DMS153 treated with DMSO at 0.1 percent for 48 hours (cell line): ENCODE data around the gene CRYAA.

ENCODE experiments used
- DNase-seq: peaks from one replicate; lab custom pipeline; 2025; ENCODE audit not compliant: unreplicated experiment; lab: John Stamatoyannopoulos, UW

Gene CRYAA

DNA sequence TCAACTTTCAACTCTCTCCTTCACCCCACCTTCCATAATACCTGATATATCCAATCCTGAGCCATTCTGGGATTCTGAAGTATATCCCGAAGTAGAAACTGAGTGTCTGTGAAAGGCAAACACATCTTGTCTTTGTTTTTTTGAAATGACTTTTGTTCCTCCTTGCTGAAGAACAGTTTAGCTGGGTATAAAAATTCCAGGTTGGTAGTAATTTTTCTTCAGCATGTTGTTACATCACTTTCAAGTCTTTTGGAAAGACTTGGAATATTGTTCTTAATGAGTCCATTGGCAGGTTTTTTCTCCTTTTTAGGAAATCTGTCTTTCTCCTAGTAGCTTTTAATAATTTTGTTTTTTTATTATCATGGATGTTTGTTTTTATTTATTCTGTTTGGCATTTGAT is 32.7 kb downstream of the CRYAA start:
- DNase-seq, result no peak

- no peak for DNase-seq
These were observed 34.8 kb downstream of the CRYAA start for GRCh38 chr21:43203591-43203990.

GRCh38 chr21:43204638-43205037 is 35.8 kb downstream of the CRYAA start:
- no peak for DNase-seq

- DNase-seq, result no peak
These were observed 37.6 kb downstream of the CRYAA start for GRCh38 chr21:43206231-43207042.

DNA sequence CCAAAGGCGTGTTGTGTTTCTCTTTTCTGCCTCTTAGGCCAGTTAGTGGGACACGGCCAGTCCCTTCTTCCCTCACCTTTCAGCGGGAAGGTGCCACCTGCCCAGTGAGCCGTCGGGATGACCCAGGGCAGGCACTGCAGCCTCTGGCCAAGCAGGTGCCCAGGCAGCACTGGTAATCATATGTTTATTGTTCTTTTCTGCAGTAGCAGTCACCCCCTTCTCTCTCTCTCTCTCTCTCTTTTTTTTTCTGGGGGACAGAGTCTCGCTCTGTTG is 38.2 kb downstream of the CRYAA start:
- DNase-seq, result no peak

- no peak for DNase-seq
These were observed 39.1 kb downstream of the CRYAA start for GRCh38 chr21:43207868-43208267.

DNA sequence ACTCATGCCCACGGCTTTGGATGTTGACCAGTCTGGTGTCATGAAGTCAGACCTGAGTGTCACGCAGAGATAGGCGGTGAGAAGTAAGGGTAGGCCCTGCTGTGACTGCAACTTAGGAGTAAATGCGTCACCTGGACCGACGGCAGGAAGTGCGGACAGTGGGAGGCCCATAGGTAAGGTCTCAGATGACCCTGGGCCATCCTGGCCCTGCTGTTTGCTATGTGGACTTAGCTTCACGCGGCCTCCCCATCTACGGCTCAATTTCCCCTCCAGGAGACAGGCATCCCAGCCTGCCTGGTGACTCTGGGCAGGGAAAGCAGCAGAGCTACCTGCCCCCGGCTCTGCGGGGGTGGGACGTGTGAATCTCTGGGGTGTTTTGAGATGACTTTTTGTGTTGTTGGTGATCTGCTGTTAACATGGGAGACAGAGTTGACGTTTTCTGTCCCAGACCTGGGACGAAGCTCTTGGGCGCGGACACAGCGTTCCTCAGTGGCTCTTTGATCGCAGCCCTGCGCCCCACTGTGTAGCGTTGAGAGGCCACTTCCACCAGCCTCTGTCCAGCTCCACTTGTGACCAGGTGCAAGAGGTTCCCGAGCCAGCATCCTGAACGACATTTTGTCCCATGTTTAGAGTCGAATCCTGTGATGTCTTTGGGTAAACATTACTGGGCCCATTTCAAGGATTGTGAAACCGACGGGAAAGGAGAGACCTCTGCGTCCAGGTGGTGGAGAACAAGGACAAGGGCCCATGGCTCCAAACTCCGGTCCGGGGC is 39.9 kb downstream of the CRYAA start:
- DNase-seq, result no peak

GRCh38 chr21:43209575-43210453 is 41.0 kb downstream of the CRYAA start:
- DNase-seq, result no peak

GRCh38 chr21:43210454-43211071 is 41.8 kb downstream of the CRYAA start:
- DNase-seq, result no peak

GRCh38 chr21:43211072-43211759 is 42.4 kb downstream of the CRYAA start:
- DNase-seq, result peak; percentile 30

DNA sequence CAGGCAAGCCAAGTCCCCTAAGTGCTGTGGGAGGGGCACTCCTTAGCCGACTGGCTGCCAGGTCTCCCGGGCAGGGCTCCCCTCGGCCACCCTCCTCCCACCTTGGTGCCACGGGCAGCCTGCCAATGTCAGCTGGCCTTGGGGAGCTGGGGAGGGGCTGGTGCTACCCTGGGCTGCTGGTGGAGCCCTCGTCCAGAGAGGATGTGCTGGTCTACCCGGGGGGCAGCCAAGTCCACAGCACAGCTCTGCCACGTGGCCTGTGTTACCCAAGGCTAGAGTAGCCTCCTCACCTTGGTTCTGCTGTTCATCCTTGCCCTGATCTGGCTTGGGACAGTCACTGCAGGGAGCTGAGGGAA is 42.9 kb downstream of the CRYAA start:
- DNase-seq, result peak; percentile 30
